ENCODE data around the gene ARNT2.

ARNT2 gene

DNA sequence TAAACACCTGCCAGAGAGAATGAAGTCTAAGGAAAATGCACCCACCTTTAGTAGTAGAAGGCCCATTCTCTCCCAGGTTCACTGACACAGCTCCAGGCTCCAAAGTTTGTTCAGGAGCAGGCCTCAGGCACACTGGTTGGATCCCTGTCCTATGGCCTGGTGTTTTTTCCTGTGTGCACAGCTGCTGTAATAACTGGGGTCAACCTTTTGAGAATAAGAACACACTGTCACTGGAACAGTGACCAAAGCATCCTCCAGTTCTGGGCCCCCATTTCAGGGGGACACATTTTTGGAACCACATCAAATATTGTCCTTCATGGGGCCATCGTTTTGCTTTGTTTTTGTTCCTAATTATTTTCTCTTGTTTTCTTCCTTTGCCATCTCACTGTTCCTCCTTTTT lies 95.8 kb downstream of the ARNT2 start:
- DNase-seq (ENCODE audit: insufficient read length, low spot score), result no peak
- no peak for FAIRE-seq
- TF ChIP-seq SPI1 (IDR thresholded peaks at IDR 0.05; ENCODE audit: low read depth, low read length) (no peak), PAX5 (IDR thresholded peaks at IDR 0.05; ENCODE audit: insufficient read depth, low read length, severe bottlenecking) (no peak), POLR2A (IDR thresholded peaks at IDR 0.05; ENCODE audit: low read depth, low read length) (no peak), POLR2AphosphoS5 (IDR thresholded peaks at IDR 0.05; ENCODE audit: low read depth, low read length) (no peak), POU2F2 (IDR thresholded peaks at IDR 0.05; ENCODE audit: low read depth, low read length) (no peak), TAF1 (IDR thresholded peaks at IDR 0.05; ENCODE audit: low read depth, low read length) (no peak)

DNA sequence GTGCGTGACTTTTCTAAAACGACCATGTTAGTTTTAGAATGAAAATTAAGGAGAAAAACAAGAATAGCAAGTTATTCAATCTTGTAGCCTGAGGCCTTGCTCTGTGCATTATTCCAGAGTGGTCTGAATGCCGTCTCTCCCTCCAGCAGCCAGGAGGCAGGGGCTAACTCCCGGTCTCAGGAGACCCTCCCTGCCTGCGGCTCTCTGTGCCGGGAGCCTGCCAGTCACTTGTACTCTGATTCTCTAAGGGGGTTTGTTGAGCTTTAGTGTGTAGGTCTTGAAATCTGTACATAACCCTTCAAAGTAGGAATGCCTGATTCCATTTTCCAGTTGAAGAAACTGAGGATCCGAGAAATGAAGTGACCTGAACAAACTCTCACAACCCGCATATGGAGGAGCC lies 97.3 kb downstream of the ARNT2 start:
- DNase-seq (ENCODE audit: insufficient read length, low spot score), result no peak
- no peak for FAIRE-seq
- TF ChIP-seq TAF1 (IDR thresholded peaks at IDR 0.05; ENCODE audit: low read depth, low read length) (no peak), POLR2A (IDR thresholded peaks at IDR 0.05; ENCODE audit: low read depth, low read length) (no peak), POLR2AphosphoS5 (IDR thresholded peaks at IDR 0.05; ENCODE audit: low read depth, low read length) (no peak), SPI1 (IDR thresholded peaks at IDR 0.05; ENCODE audit: low read depth, low read length) (no peak), PAX5 (IDR thresholded peaks at IDR 0.05; ENCODE audit: insufficient read depth, low read length, severe bottlenecking) (no peak), POU2F2 (IDR thresholded peaks at IDR 0.05; ENCODE audit: low read depth, low read length) (no peak)

- TF ChIP-seq TAF1 (IDR thresholded peaks at IDR 0.05; ENCODE audit: low read depth, low read length) (no peak), POLR2AphosphoS5 (IDR thresholded peaks at IDR 0.05; ENCODE audit: low read depth, low read length) (no peak), POLR2A (IDR thresholded peaks at IDR 0.05; ENCODE audit: low read depth, low read length) (no peak), PAX5 (IDR thresholded peaks at IDR 0.05; ENCODE audit: insufficient read depth, low read length, severe bottlenecking) (no peak), SPI1 (IDR thresholded peaks at IDR 0.05; ENCODE audit: low read depth, low read length) (no peak), POU2F2 (IDR thresholded peaks at IDR 0.05; ENCODE audit: low read depth, low read length) (no peak)
- DNase-seq (ENCODE audit: insufficient read length, low spot score) (no peak), FAIRE-seq (no peak)
Measured at GRCh38 chr15:80502782-80503181, 98.6 kb downstream of the ARNT2 start.

DNA sequence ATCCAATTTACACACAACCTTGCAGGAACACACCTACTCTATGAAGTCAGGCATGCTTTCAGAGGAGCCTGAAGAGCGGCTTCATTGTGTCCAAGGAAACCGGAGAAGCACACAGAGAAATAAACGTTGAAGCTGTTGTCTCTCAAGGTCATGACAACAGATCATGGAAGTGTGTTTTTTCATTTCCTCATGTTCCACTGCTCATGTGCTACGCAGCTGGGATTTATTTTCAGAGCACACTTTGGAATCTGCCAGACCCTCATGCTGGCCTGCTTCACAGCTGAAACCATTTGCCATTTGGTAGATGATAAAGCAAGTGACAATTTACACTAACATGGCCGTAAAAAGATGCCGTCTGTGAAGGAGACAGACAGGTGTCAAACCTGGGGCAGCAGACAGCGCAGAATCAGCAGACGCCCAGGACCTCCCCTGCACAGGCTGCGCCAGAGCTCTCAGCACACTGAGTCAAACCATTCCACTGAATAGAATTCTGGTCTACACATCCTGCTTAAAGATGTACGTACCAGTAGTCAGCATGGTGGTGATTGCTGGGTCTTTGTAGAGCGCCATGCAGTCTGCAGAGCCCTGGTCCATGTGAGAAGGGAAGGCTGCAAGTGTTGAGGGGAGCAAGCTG lies 99.3 kb downstream of the ARNT2 start:
- FAIRE-seq, result no peak

GRCh38 chr15:80504931-80505330 lies 100.7 kb downstream of the ARNT2 start:
- TF ChIP-seq TAF1 (IDR thresholded peaks at IDR 0.05; ENCODE audit: low read depth, low read length), result no peak
- no peak for TF ChIP-seq POLR2A (IDR thresholded peaks at IDR 0.05; ENCODE audit: low read depth, low read length)
- no peak for TF ChIP-seq POU2F2 (IDR thresholded peaks at IDR 0.05; ENCODE audit: low read depth, low read length)
- no peak for TF ChIP-seq SPI1 (IDR thresholded peaks at IDR 0.05; ENCODE audit: low read depth, low read length)
- TF ChIP-seq POLR2AphosphoS5 (IDR thresholded peaks at IDR 0.05; ENCODE audit: low read depth, low read length), result no peak
- no peak for TF ChIP-seq PAX5 (IDR thresholded peaks at IDR 0.05; ENCODE audit: insufficient read depth, low read length, severe bottlenecking)
- no peak for DNase-seq (ENCODE audit: insufficient read length, low spot score)
- no peak for FAIRE-seq

More for the DNA sequence above, 99.3 kb downstream of the ARNT2 start:
- no peak for DNase-seq (ENCODE audit: insufficient read length, low spot score)
- TF ChIP-seq POLR2A (IDR thresholded peaks at IDR 0.05; ENCODE audit: low read depth, low read length) (no peak), TAF1 (IDR thresholded peaks at IDR 0.05; ENCODE audit: low read depth, low read length) (no peak), SPI1 (IDR thresholded peaks at IDR 0.05; ENCODE audit: low read depth, low read length) (no peak), POU2F2 (IDR thresholded peaks at IDR 0.05; ENCODE audit: low read depth, low read length) (no peak), PAX5 (IDR thresholded peaks at IDR 0.05; ENCODE audit: insufficient read depth, low read length, severe bottlenecking) (no peak), POLR2AphosphoS5 (IDR thresholded peaks at IDR 0.05; ENCODE audit: low read depth, low read length) (no peak)

DNA sequence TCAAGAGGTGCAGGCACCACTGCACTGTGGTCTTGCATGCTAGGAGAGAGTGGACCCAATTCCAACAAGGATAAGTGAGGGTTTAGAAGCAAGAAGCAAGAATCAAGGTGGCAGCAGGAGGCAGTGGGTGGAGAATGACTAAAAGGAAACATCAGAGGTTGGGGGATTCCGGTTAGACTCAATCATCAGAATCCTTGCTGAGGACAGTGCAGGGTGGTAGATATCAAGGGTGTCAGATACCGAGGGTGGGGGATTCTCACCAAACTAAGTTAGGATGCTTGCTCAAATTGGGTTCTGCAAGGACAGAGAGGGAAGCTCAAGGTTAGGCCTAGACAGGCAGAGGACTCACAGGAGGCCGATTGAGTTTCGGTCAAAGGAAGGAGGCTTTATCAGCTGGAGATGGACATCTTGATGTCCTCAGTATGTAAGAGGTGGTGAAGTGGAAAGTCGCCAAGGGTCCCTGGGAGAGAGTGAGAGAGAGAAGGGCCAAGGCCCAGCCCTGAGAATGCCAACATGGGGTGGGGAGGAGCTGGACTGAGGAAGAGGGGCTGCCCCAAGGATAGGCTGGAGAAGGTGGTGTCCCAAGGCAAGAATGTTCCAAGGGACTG lies 102.2 kb downstream of the ARNT2 start:
- DNase-seq (ENCODE audit: insufficient read length, low spot score), result no peak
- TF ChIP-seq TAF1 (IDR thresholded peaks at IDR 0.05; ENCODE audit: low read depth, low read length) (no peak), POU2F2 (IDR thresholded peaks at IDR 0.05; ENCODE audit: low read depth, low read length) (no peak), POLR2A (IDR thresholded peaks at IDR 0.05; ENCODE audit: low read depth, low read length) (no peak), PAX5 (IDR thresholded peaks at IDR 0.05; ENCODE audit: insufficient read depth, low read length, severe bottlenecking) (no peak), SPI1 (IDR thresholded peaks at IDR 0.05; ENCODE audit: low read depth, low read length) (no peak), POLR2AphosphoS5 (IDR thresholded peaks at IDR 0.05; ENCODE audit: low read depth, low read length) (no peak)
- no peak for FAIRE-seq

DNA sequence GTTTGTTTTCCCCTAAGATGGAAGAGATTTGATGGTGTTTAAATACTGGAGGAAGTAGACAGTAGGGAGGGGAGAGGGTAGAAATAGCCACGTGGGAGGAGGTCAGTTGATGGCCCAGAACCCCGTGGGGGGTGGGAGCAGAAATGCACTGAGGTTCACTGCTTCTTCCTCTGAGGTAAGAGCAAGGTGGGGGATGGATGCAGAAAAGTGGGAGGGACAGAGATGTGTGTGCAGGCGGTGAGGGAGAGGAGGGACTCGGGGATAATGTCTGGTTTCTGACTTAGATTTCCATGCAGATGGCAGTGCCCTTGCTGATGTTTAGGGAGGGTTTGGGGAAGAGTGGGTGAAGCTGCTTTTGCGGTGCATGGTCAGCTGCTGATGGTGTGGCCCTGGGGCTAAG lies 102.9 kb downstream of the ARNT2 start:
- DNase-seq (ENCODE audit: insufficient read length, low spot score), result no peak
- TF ChIP-seq PAX5 (IDR thresholded peaks at IDR 0.05; ENCODE audit: insufficient read depth, low read length, severe bottlenecking) (no peak), SPI1 (IDR thresholded peaks at IDR 0.05; ENCODE audit: low read depth, low read length) (no peak), TAF1 (IDR thresholded peaks at IDR 0.05; ENCODE audit: low read depth, low read length) (no peak), POLR2A (IDR thresholded peaks at IDR 0.05; ENCODE audit: low read depth, low read length) (no peak), POLR2AphosphoS5 (IDR thresholded peaks at IDR 0.05; ENCODE audit: low read depth, low read length) (no peak), POU2F2 (IDR thresholded peaks at IDR 0.05; ENCODE audit: low read depth, low read length) (no peak)
- FAIRE-seq, result no peak

- TF ChIP-seq PAX5 (IDR thresholded peaks at IDR 0.05; ENCODE audit: insufficient read depth, low read length, severe bottlenecking) (no peak), POU2F2 (IDR thresholded peaks at IDR 0.05; ENCODE audit: low read depth, low read length) (no peak), POLR2A (IDR thresholded peaks at IDR 0.05; ENCODE audit: low read depth, low read length) (no peak), POLR2AphosphoS5 (IDR thresholded peaks at IDR 0.05; ENCODE audit: low read depth, low read length) (no peak), SPI1 (IDR thresholded peaks at IDR 0.05; ENCODE audit: low read depth, low read length) (no peak), TAF1 (IDR thresholded peaks at IDR 0.05; ENCODE audit: low read depth, low read length) (no peak)
- FAIRE-seq (no peak), DNase-seq (ENCODE audit: insufficient read length, low spot score) (no peak)
Measured at GRCh38 chr15:80507638-80508316, 103.6 kb downstream of the ARNT2 start.

DNA sequence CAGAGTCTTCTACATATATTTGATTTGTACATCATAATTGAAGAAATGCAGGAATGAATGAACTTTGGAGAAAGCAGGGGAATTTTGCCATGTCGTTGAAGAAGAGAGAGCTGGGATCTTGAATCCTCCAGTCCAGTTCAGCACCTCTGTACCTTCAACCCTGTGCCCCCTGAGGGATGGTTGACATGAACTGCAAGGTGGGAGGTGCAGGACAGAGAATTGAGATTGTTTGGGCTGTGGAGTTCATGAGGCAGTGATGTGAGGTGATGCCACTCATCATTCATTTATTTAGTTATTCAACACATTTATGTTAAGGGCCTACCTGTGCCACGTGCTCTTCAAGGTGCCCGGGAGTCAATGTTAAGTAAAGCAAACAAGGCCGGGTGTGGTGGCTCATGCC lies 104.6 kb downstream of the ARNT2 start:
- FAIRE-seq, result no peak

More for the DNA sequence above, 104.6 kb downstream of the ARNT2 start:
- TF ChIP-seq PAX5 (IDR thresholded peaks at IDR 0.05; ENCODE audit: insufficient read depth, low read length, severe bottlenecking), result no peak
- no peak for TF ChIP-seq POLR2A (IDR thresholded peaks at IDR 0.05; ENCODE audit: low read depth, low read length)
- no peak for TF ChIP-seq POLR2AphosphoS5 (IDR thresholded peaks at IDR 0.05; ENCODE audit: low read depth, low read length)
- no peak for TF ChIP-seq TAF1 (IDR thresholded peaks at IDR 0.05; ENCODE audit: low read depth, low read length)
- TF ChIP-seq POU2F2 (IDR thresholded peaks at IDR 0.05; ENCODE audit: low read depth, low read length), result no peak
- TF ChIP-seq SPI1 (IDR thresholded peaks at IDR 0.05; ENCODE audit: low read depth, low read length), result no peak
- no peak for DNase-seq (ENCODE audit: insufficient read length, low spot score)
